ENCODE results near the gene ZNF516.

ZNF516 gene

DNA sequence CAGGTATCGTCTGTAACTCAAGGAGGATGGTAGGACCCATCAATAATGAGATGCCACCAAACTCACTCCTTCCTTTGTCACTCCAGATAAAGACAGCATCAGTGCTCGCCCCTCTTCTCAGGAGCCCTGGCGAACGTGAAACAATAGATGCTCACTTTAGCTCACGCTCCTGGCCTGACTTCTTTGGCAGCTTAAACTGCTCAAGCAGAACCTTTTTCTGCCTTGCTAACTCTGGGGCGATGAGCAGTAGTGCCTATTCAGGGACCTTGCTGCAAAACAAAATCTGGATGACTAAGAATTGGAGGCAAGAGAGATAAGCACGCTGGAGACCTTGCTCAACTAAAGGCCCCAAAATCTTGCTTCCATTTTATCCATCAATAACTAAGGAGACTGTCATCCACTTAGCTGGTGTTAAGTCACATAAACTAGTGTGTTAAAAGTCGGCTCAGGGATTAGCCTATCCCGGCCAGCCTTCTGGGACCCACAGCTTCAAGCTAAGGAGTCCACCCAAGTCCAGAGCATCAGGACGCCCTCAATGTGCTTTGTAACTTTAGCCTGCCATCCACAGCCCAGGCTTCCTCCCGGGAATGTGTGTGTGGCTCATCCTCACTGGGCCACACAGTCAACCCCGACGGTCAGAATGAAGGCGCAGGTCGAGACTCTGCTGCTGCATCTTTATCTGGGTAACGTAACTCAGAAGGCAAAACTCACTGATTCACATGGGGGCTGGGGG is 38.9 kb downstream of the ZNF516 start:
- no peak overlapping the region for H3K27ac ChIP-seq (ENCODE audit: low read depth, low read length)
- H3K4me1 ChIP-seq (ENCODE audit: control insufficient read depth in 1 of 2, insufficient read depth in 2 of 2, low read length in 2 of 2) = peaks cover 17 to 21% of the 10 kb centered on the region in 2 donors
- no peak overlapping the region for H3K4me3 ChIP-seq (ENCODE audit: low read depth in 1 of 2, low read length in 2 of 2)
- no peaks in the 10 kb centered on the region for H3K9me3 ChIP-seq (ENCODE audit: control insufficient read depth in 1 of 2, low read length in 2 of 2)
- no peaks in the 10 kb centered on the region for H3K27me3 ChIP-seq (ENCODE audit: control insufficient read depth in 1 of 2, insufficient read depth in 2 of 2, low read length in 2 of 2)
- H3K9ac ChIP-seq (ENCODE audit: low read depth in 1 of 2, low read length in 2 of 2) = no peak overlapping the region
- H3K36me3 ChIP-seq (ENCODE audit: control insufficient read depth in 1 of 2, insufficient read depth in 2 of 2, low read length in 2 of 2) = peaks cover 10 to 13% of the 10 kb centered on the region in 2 donors

DNA sequence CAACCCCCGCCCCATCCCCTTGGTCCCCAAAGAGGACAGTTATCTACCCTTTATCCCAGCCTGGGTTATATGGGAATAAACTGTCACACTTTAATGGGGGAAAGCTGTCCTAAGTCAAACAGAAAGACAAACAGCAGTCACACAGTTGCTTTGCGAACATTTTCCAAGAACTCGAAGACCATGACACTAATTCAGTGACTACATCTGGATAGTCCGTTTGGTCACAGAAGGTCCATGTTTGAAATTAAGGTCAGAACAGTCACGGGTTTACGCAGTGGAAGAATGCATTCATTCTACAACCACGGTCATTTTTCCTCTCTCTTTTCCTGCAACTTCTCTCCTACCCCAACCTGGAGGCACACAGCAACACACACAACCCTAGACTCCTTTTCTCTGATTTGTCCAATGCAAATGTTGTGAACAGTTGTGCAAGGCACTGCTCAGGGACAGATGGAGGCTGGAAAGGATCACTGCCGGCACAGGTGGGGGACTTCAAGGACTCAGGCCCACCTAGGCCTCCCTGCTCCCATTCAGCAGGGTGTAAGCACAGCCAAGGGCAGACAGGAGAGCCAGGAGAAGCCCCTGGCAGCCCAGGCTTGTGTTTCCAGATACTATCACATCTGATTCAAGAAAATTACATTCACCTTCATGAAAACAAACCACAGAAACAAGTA is 39.9 kb downstream of the ZNF516 start:
- Histone ChIP-seq H3K36me3 (ENCODE audit: control insufficient read depth in 1 of 2, insufficient read depth in 2 of 2, low read length in 2 of 2) (peaks cover 10 to 13% of the 10 kb centered on the region in 2 donors), H3K9me3 (ENCODE audit: control insufficient read depth in 1 of 2, low read length in 2 of 2) (no peaks in the 10 kb centered on the region), H3K4me3 (ENCODE audit: low read depth in 1 of 2, low read length in 2 of 2) (no peak overlapping the region), H3K4me1 (ENCODE audit: control insufficient read depth in 1 of 2, insufficient read depth in 2 of 2, low read length in 2 of 2) (peaks cover 19 to 21% of the 10 kb centered on the region in 2 donors), H3K27ac (ENCODE audit: low read depth, low read length) (no peak overlapping the region), H3K27me3 (ENCODE audit: control insufficient read depth in 1 of 2, insufficient read depth in 2 of 2, low read length in 2 of 2) (no peaks in the 10 kb centered on the region), H3K9ac (ENCODE audit: low read depth in 1 of 2, low read length in 2 of 2) (no peak overlapping the region)

DNA sequence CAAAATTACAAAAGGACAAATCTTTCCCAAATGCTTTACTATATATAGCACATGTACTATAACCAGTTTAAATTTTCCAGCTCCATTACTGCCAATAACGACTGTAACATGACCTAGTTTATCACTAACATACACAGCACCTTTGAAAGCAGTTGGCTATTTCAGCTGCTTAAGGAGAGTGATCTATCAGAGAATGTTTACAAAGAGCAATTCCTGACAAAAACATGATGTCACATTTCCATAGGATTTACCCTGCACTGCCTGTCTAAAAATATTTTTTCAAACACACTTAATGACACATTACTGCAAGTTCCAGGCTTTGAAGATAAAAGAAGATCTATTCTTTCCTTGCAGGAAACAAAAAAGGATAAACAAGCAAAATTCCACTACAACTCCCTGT is 40.6 kb downstream of the ZNF516 start:
- peaks cover 9 to 12% of the 10 kb centered on the region in 2 donors for H3K36me3 ChIP-seq (ENCODE audit: control insufficient read depth in 1 of 2, insufficient read depth in 2 of 2, low read length in 2 of 2)
- no peaks in the 10 kb centered on the region for H3K9me3 ChIP-seq (ENCODE audit: control insufficient read depth in 1 of 2, low read length in 2 of 2)
- H3K4me3 ChIP-seq (ENCODE audit: low read depth in 1 of 2, low read length in 2 of 2) = no peak overlapping the region
- no peaks in the 10 kb centered on the region for H3K27me3 ChIP-seq (ENCODE audit: control insufficient read depth in 1 of 2, insufficient read depth in 2 of 2, low read length in 2 of 2)
- no peak overlapping the region for H3K27ac ChIP-seq (ENCODE audit: low read depth, low read length)
- H3K9ac ChIP-seq (ENCODE audit: low read depth in 1 of 2, low read length in 2 of 2) = no peak overlapping the region
- H3K4me1 ChIP-seq (ENCODE audit: control insufficient read depth in 1 of 2, insufficient read depth in 2 of 2, low read length in 2 of 2) = peaks cover 21 to 22% of the 10 kb centered on the region in 2 donors

GRCh38 chr18:76453932-76454331 is 41.1 kb downstream of the ZNF516 start:
- Histone ChIP-seq H3K4me3 (ENCODE audit: low read depth in 1 of 2, low read length in 2 of 2) (no peak overlapping the region), H3K27ac (ENCODE audit: low read depth, low read length) (no peak overlapping the region)

GRCh38 chr18:76453057-76453561 is 41.9 kb downstream of the ZNF516 start:
- peaks cover 26 to 32% of the 10 kb centered on the region in 2 donors for H3K4me1 ChIP-seq (ENCODE audit: control insufficient read depth in 1 of 2, insufficient read depth in 2 of 2, low read length in 2 of 2)
- no peak overlapping the region for H3K4me3 ChIP-seq (ENCODE audit: low read depth in 1 of 2, low read length in 2 of 2)
- H3K9me3 ChIP-seq (ENCODE audit: control insufficient read depth in 1 of 2, low read length in 2 of 2) = no peaks in the 10 kb centered on the region
- H3K36me3 ChIP-seq (ENCODE audit: control insufficient read depth in 1 of 2, insufficient read depth in 2 of 2, low read length in 2 of 2) = peaks cover 0 to 3% of the 10 kb centered on the region in 2 donors
- no peaks in the 10 kb centered on the region for H3K27me3 ChIP-seq (ENCODE audit: control insufficient read depth in 1 of 2, insufficient read depth in 2 of 2, low read length in 2 of 2)
- H3K9ac ChIP-seq (ENCODE audit: low read depth in 1 of 2, low read length in 2 of 2) = no peak overlapping the region
- no peak overlapping the region for H3K27ac ChIP-seq (ENCODE audit: low read depth, low read length)

More at GRCh38 chr18:76453932-76454331, 41.1 kb downstream of the ZNF516 start:
- Histone ChIP-seq H3K9ac (ENCODE audit: low read depth in 1 of 2, low read length in 2 of 2) (no peak overlapping the region), H3K9me3 (ENCODE audit: control insufficient read depth in 1 of 2, low read length in 2 of 2) (no peaks in the 10 kb centered on the region), H3K27me3 (ENCODE audit: control insufficient read depth in 1 of 2, insufficient read depth in 2 of 2, low read length in 2 of 2) (no peaks in the 10 kb centered on the region), H3K4me1 (ENCODE audit: control insufficient read depth in 1 of 2, insufficient read depth in 2 of 2, low read length in 2 of 2) (peaks cover 24 to 26% of the 10 kb centered on the region in 2 donors), H3K36me3 (ENCODE audit: control insufficient read depth in 1 of 2, insufficient read depth in 2 of 2, low read length in 2 of 2) (peaks cover 7% of the 10 kb centered on the region in 2 donors)

- Histone ChIP-seq H3K9ac (ENCODE audit: low read depth in 1 of 2, low read length in 2 of 2) (no peak overlapping the region), H3K27ac (ENCODE audit: low read depth, low read length) (no peak overlapping the region), H3K27me3 (ENCODE audit: control insufficient read depth in 1 of 2, insufficient read depth in 2 of 2, low read length in 2 of 2) (no peaks in the 10 kb centered on the region), H3K4me3 (ENCODE audit: low read depth in 1 of 2, low read length in 2 of 2) (no peak overlapping the region), H3K9me3 (ENCODE audit: control insufficient read depth in 1 of 2, low read length in 2 of 2) (no peaks in the 10 kb centered on the region), H3K4me1 (ENCODE audit: control insufficient read depth in 1 of 2, insufficient read depth in 2 of 2, low read length in 2 of 2) (peaks cover 26 to 33% of the 10 kb centered on the region in 2 donors), H3K36me3 (ENCODE audit: control insufficient read depth in 1 of 2, insufficient read depth in 2 of 2, low read length in 2 of 2) (no peaks in the 10 kb centered on the region)
These were observed 42.7 kb downstream of the ZNF516 start for GRCh38 chr18:76452357-76452756.

- peak overlapping the region; percentile 71 to 74 for H3K4me3 ChIP-seq (ENCODE audit: low read depth in 1 of 2, low read length in 2 of 2)
- H3K4me1 ChIP-seq (ENCODE audit: control insufficient read depth in 1 of 2, insufficient read depth in 2 of 2, low read length in 2 of 2) = peaks cover 26 to 33% of the 10 kb centered on the region in 2 donors
- H3K9ac ChIP-seq (ENCODE audit: low read depth in 1 of 2, low read length in 2 of 2) = peak overlapping the region; percentile 48 to 57
- H3K36me3 ChIP-seq (ENCODE audit: control insufficient read depth in 1 of 2, insufficient read depth in 2 of 2, low read length in 2 of 2) = no peaks in the 10 kb centered on the region
- H3K9me3 ChIP-seq (ENCODE audit: control insufficient read depth in 1 of 2, low read length in 2 of 2) = no peaks in the 10 kb centered on the region
- peak overlapping the region; percentile 23 for H3K27ac ChIP-seq (ENCODE audit: low read depth, low read length)
- H3K27me3 ChIP-seq (ENCODE audit: control insufficient read depth in 1 of 2, insufficient read depth in 2 of 2, low read length in 2 of 2) = no peaks in the 10 kb centered on the region
These were observed 43.4 kb downstream of the ZNF516 start for GRCh38 chr18:76451396-76452331.

DNA sequence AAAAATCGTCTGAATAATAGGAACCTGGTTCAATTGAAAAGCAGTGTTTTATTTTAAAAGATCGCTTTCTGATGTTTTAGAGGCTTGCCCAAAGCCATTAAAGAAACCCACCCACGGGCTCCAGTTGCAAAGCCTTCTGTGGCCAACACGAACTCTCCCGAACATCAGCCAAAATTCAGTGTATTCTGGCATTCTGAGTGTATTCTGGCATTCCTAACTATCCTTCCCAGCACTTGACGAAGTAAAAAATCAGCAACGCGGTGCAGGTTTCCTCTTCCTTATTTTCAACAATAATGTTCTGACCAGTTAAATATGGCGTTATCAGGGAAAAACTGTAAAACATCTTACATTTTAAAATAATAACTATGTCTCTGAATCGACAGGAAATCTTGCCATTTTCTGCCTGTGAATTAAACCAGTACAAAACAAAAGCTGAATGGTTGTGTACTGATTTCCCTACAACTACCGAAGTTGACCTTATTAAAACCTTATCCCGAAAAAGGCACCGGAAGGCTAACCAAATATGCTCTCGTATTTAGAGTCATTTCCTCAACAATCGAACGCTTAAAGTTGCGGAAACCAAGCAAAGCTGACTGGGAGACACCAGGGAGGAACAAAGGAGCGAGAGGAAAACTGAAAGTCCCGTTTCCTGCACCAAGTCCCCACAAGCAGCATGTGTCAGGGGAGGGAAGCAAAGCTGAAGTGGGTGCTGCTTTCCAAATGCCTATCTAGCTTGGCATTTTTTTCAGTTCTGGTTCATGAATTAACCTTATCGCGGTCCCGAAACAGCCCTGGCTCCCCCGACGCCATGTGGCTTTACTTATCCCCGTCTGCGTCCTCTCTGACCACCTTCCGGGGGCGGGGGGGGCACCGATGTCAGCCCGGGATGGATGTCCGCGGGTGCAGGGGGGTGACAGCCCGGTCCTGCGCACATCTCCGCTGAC is 44.3 kb downstream of the ZNF516 start:
- H3K4me1 ChIP-seq (ENCODE audit: control insufficient read depth in 1 of 2, insufficient read depth in 2 of 2, low read length in 2 of 2) = peaks cover 33 to 37% of the 10 kb centered on the region in 2 donors
- peak overlapping the region; percentile 71 to 74 for H3K4me3 ChIP-seq (ENCODE audit: low read depth in 1 of 2, low read length in 2 of 2)

DNA sequence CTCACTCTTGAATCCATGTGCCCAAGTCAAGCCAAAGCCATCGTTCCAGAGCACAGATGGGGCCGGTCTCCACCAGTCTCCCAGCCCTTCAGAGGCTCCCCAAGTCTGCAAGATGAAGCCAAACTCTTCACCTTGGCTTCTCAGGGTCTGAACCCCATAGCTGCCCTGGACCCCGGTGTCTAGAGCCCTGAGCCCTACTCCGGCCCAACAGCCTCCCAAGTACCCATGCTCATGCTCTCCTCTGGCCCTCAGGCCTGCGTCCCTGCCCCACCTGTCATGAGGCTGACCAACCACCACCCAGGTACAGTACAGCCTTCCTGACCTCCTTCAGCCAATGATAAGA is 46.0 kb downstream of the ZNF516 start:
- H3K4me3 ChIP-seq (ENCODE audit: low read depth in 1 of 2, low read length in 2 of 2) = no peak overlapping the region
- H3K9ac ChIP-seq (ENCODE audit: low read depth in 1 of 2, low read length in 2 of 2) = no peak overlapping the region
- peaks cover 33 to 41% of the 10 kb centered on the region in 2 donors for H3K4me1 ChIP-seq (ENCODE audit: control insufficient read depth in 1 of 2, insufficient read depth in 2 of 2, low read length in 2 of 2)
- no peaks in the 10 kb centered on the region for H3K36me3 ChIP-seq (ENCODE audit: control insufficient read depth in 1 of 2, insufficient read depth in 2 of 2, low read length in 2 of 2)
- no peaks in the 10 kb centered on the region for H3K9me3 ChIP-seq (ENCODE audit: control insufficient read depth in 1 of 2, low read length in 2 of 2)
- H3K27ac ChIP-seq (ENCODE audit: low read depth, low read length) = no peak overlapping the region
- no peaks in the 10 kb centered on the region for H3K27me3 ChIP-seq (ENCODE audit: control insufficient read depth in 1 of 2, insufficient read depth in 2 of 2, low read length in 2 of 2)

More for the DNA sequence above, 44.3 kb downstream of the ZNF516 start:
- H3K9ac ChIP-seq (ENCODE audit: low read depth in 1 of 2, low read length in 2 of 2) = peak overlapping the region; percentile 48 to 57
- no peaks in the 10 kb centered on the region for H3K27me3 ChIP-seq (ENCODE audit: control insufficient read depth in 1 of 2, insufficient read depth in 2 of 2, low read length in 2 of 2)
- no peaks in the 10 kb centered on the region for H3K9me3 ChIP-seq (ENCODE audit: control insufficient read depth in 1 of 2, low read length in 2 of 2)
- no peaks in the 10 kb centered on the region for H3K36me3 ChIP-seq (ENCODE audit: control insufficient read depth in 1 of 2, insufficient read depth in 2 of 2, low read length in 2 of 2)
- peak overlapping the region; percentile 23 for H3K27ac ChIP-seq (ENCODE audit: low read depth, low read length)
